ENCODE data around the gene PTPRM. TPM values are rescaled to one million over a fixed set of nuclear protein-coding genes. Genes with fewer than 3 reads are reported as not detected.

The PTPRM gene
- total RNA-seq, 2 donors from 2014 or later = 80.1 to 106 TPM

- Histone ChIP-seq H3K9me3 (no peaks in the 10 kb centered on the region), H3K4me3 (no peak overlapping the region), H3K4me1 (peaks cover 0 to 7% of the 10 kb centered on the region in 2 donors), H3K27me3 (no peaks in the 10 kb centered on the region), H3K27ac (no peak overlapping the region), H3K36me3 (no peaks in the 10 kb centered on the region)
- TF ChIP-seq, protein P1, sequence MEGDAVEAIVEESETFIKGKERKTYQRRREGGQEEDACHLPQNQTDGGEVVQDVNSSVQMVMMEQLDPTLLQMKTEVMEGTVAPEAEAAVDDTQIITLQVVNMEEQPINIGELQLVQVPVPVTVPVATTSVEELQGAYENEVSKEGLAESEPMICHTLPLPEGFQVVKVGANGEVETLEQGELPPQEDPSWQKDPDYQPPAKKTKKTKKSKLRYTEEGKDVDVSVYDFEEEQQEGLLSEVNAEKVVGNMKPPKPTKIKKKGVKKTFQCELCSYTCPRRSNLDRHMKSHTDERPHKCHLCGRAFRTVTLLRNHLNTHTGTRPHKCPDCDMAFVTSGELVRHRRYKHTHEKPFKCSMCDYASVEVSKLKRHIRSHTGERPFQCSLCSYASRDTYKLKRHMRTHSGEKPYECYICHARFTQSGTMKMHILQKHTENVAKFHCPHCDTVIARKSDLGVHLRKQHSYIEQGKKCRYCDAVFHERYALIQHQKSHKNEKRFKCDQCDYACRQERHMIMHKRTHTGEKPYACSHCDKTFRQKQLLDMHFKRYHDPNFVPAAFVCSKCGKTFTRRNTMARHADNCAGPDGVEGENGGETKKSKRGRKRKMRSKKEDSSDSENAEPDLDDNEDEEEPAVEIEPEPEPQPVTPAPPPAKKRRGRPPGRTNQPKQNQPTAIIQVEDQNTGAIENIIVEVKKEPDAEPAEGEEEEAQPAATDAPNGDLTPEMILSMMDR (IDR thresholded peaks at IDR 0.05) = no peak
- no peak for DNase-seq (ENCODE audit: low spot score)
Observed at GRCh38 chr18:7669361-7669760, 102.2 kb downstream of the PTPRM start.

DNA sequence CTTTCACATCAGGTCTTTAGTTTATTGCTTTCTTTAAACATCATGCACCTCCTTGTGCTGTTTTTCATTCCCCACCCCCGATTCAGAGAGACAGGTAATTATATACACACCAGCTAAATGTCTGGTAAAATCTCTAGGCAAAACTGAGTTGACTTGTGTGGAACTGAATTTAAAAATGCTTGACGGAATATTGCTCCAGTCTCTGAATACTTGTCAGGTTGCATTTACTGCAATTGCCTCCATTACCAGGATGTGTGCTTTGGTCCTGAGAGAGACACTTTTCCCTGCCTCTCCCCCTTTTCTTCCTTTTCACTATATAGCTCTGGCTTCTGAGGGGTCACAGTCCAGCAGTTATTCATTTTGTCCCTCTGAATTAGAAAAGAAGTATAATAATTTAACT is 104.0 kb downstream of the PTPRM start:
- Histone ChIP-seq H3K9me3 (no peaks in the 10 kb centered on the region), H3K27ac (no peak overlapping the region), H3K36me3 (no peaks in the 10 kb centered on the region), H3K27me3 (no peaks in the 10 kb centered on the region), H3K4me1 (peaks cover 0 to 11% of the 10 kb centered on the region in 2 donors), H3K4me3 (no peak overlapping the region)
- TF ChIP-seq, protein P1 (IDR thresholded peaks at IDR 0.05) = no peak
- DNase-seq (ENCODE audit: low spot score) = no peak

- DNase-seq (ENCODE audit: low spot score) = no peak
- H3K9me3 ChIP-seq = no peaks in the 10 kb centered on the region
- TF ChIP-seq, protein P1 (IDR thresholded peaks at IDR 0.05) = no peak
- H3K36me3 ChIP-seq = no peaks in the 10 kb centered on the region
- peak overlapping the region in 1 of 2 donors; percentile 17 for H3K27ac ChIP-seq
- no peak overlapping the region for H3K4me3 ChIP-seq
- H3K4me1 ChIP-seq = peaks cover 0 to 36% of the 10 kb centered on the region in 2 donors
- H3K27me3 ChIP-seq = no peaks in the 10 kb centered on the region
Observed at GRCh38 chr18:7676253-7676873, 109.2 kb downstream of the PTPRM start.

DNA sequence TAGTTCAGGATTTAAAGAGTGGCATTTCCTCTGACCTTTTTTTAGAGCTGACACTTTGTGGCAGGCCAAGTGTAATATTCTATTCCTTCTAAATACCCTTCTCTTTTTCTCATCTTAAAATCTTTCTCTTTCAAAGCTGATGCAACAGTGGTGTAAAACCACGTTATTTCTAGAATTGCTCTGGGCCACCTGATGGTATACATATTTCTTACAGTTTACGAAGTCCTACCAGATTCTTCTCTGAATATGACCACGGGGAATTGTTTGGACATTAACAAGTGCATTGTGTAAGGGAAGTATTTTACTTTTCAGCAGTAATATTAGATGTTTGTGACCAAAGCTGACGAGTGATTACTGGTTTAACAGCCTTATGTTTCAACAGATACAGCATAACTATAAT is 109.9 kb downstream of the PTPRM start:
- peak overlapping the region in 1 of 2 donors; percentile 17 for H3K27ac ChIP-seq
- no peak for DNase-seq (ENCODE audit: low spot score)

DNA sequence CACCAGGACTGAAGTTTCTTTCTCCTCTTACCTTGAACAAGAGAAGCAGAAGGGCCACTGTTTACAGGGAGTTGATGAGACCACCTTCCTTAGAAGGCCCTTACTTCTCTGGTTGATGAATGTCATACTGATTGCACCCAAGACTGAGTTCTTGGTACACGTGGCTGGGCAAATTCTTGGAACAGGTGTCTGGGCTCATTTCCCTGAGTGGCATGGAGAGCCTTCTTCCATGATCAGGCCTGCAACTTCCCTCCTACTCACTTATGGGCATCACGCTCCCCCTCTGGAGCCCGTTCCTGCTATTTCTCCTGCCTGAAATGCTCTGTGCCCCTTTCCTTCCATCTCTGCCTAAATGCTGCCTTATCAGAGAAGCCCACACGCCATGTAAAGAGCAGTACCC is 110.3 kb downstream of the PTPRM start:
- H3K27ac ChIP-seq = peak overlapping the region in 1 of 2 donors; percentile 17
- H3K4me1 ChIP-seq = peaks cover 0 to 46% of the 10 kb centered on the region in 2 donors

More for the DNA sequence above, 109.9 kb downstream of the PTPRM start:
- no peaks in the 10 kb centered on the region for H3K36me3 ChIP-seq
- H3K4me3 ChIP-seq = no peak overlapping the region
- H3K9me3 ChIP-seq = no peaks in the 10 kb centered on the region
- H3K27me3 ChIP-seq = no peaks in the 10 kb centered on the region
- TF ChIP-seq, protein P1 (IDR thresholded peaks at IDR 0.05) = no peak
- H3K4me1 ChIP-seq = peaks cover 0 to 42% of the 10 kb centered on the region in 2 donors

More for the DNA sequence above, 110.3 kb downstream of the PTPRM start:
- H3K4me3 ChIP-seq = no peak overlapping the region
- H3K27me3 ChIP-seq = no peaks in the 10 kb centered on the region
- no peak for DNase-seq (ENCODE audit: low spot score)
- TF ChIP-seq, protein P1 (IDR thresholded peaks at IDR 0.05) = no peak
- no peaks in the 10 kb centered on the region for H3K9me3 ChIP-seq
- H3K36me3 ChIP-seq = no peaks in the 10 kb centered on the region

All from right atrium auricular region (tissue), 2 donors.